ENCODE measurements around the gene DOK1. TPM values are rescaled to one million over a fixed set of nuclear protein-coding genes. Genes with fewer than 3 reads are reported as not detected.

Gene DOK1
- total and polyA plus RNA-seq, 9 donors, result 6.4 to 8.7 (median 7.0) TPM

- Histone ChIP-seq H3K4me1 (ENCODE audit: control insufficient read depth, insufficient read depth, low read length) (peaks cover 8% of the 10 kb centered on the region), H3K36me3 (ENCODE audit: control insufficient read depth, insufficient read depth, low read length) (no peaks in the 10 kb centered on the region), H3K27me3 (ENCODE audit: control insufficient read depth, insufficient read depth, low read length) (no peaks in the 10 kb centered on the region), H3K9me3 (replicated peaks; ENCODE audit: control insufficient read depth, low read depth, low read length) (no peaks in the 10 kb centered on the region), H3K27ac (ENCODE audit: low read length) (no peak overlapping the region), H3K4me3 (ENCODE audit: low read length) (no peak overlapping the region)
- no CpG with 5 or more reads among the region's 3 CpGs for WGBS (ENCODE audit: insufficient coverage)
- no peak for DNase-seq
Observed at GRCh38 chr2:74581463-74581862, 26.9 kb downstream of the DOK1 start.

GRCh38 chr2:74582184-74582583 is 27.7 kb downstream of the DOK1 start:
- Histone ChIP-seq H3K27me3 (ENCODE audit: control insufficient read depth, insufficient read depth, low read length) (no peaks in the 10 kb centered on the region), H3K27ac (ENCODE audit: low read length) (no peak overlapping the region), H3K9me3 (replicated peaks; ENCODE audit: control insufficient read depth, low read depth, low read length) (no peaks in the 10 kb centered on the region), H3K4me3 (ENCODE audit: low read length) (no peak overlapping the region), H3K4me1 (ENCODE audit: control insufficient read depth, insufficient read depth, low read length) (peaks cover 5% of the 10 kb centered on the region), H3K36me3 (ENCODE audit: control insufficient read depth, insufficient read depth, low read length) (no peaks in the 10 kb centered on the region)
- no peak for DNase-seq
- WGBS (ENCODE audit: insufficient coverage), result no CpG with 5 or more reads among the region's 2 CpGs

GRCh38 chr2:74583504-74583903 is 29.0 kb downstream of the DOK1 start:
- DNase-seq, result peak; percentile 49
- Histone ChIP-seq H3K27ac (ENCODE audit: low read length) (peak overlapping the region; percentile 52), H3K9me3 (replicated peaks; ENCODE audit: control insufficient read depth, low read depth, low read length) (no peaks in the 10 kb centered on the region), H3K27me3 (ENCODE audit: control insufficient read depth, insufficient read depth, low read length) (no peaks in the 10 kb centered on the region), H3K4me3 (ENCODE audit: low read length) (no peak overlapping the region), H3K4me1 (ENCODE audit: control insufficient read depth, insufficient read depth, low read length) (peaks cover 2% of the 10 kb centered on the region), H3K36me3 (ENCODE audit: control insufficient read depth, insufficient read depth, low read length) (no peaks in the 10 kb centered on the region)

- DNase-seq, result no peak
- Histone ChIP-seq H3K4me3 (ENCODE audit: low read length) (no peak overlapping the region), H3K4me1 (ENCODE audit: control insufficient read depth, insufficient read depth, low read length) (peaks cover 2% of the 10 kb centered on the region), H3K27me3 (ENCODE audit: control insufficient read depth, insufficient read depth, low read length) (no peaks in the 10 kb centered on the region), H3K27ac (ENCODE audit: low read length) (no peak overlapping the region), H3K36me3 (ENCODE audit: control insufficient read depth, insufficient read depth, low read length) (no peaks in the 10 kb centered on the region), H3K9me3 (replicated peaks; ENCODE audit: control insufficient read depth, low read depth, low read length) (no peaks in the 10 kb centered on the region)
- 73% methylated on average over 2 of the region's 2 CpGs for WGBS (ENCODE audit: insufficient coverage)
Observed at GRCh38 chr2:74584088-74584645, 29.6 kb downstream of the DOK1 start.

GRCh38 chr2:74585406-74586185 is 31.1 kb downstream of the DOK1 start:
- peaks cover 2% of the 10 kb centered on the region for H3K4me1 ChIP-seq (ENCODE audit: control insufficient read depth, insufficient read depth, low read length)
- no peaks in the 10 kb centered on the region for H3K36me3 ChIP-seq (ENCODE audit: control insufficient read depth, insufficient read depth, low read length)
- 100% methylated on average over 1 of the region's 4 CpGs for WGBS (ENCODE audit: insufficient coverage)
- no peak overlapping the region for H3K4me3 ChIP-seq (ENCODE audit: low read length)
- H3K27ac ChIP-seq (ENCODE audit: low read length), result no peak overlapping the region
- DNase-seq, result peak; percentile 46
- peaks cover 7% of the 10 kb centered on the region for H3K27me3 ChIP-seq (ENCODE audit: control insufficient read depth, insufficient read depth, low read length)
- no peaks in the 10 kb centered on the region for H3K9me3 ChIP-seq (replicated peaks; ENCODE audit: control insufficient read depth, low read depth, low read length)

- peak; percentile 86 for DNase-seq
- 10% methylated on average over 2 of the region's 6 CpGs for WGBS (ENCODE audit: insufficient coverage)
- Histone ChIP-seq H3K36me3 (ENCODE audit: control insufficient read depth, insufficient read depth, low read length) (no peaks in the 10 kb centered on the region), H3K9me3 (replicated peaks; ENCODE audit: control insufficient read depth, low read depth, low read length) (no peaks in the 10 kb centered on the region), H3K4me1 (ENCODE audit: control insufficient read depth, insufficient read depth, low read length) (peaks cover 2% of the 10 kb centered on the region), H3K4me3 (ENCODE audit: low read length) (no peak overlapping the region), H3K27me3 (ENCODE audit: control insufficient read depth, insufficient read depth, low read length) (peaks cover 12% of the 10 kb centered on the region), H3K27ac (ENCODE audit: low read length) (no peak overlapping the region)
Observed at GRCh38 chr2:74587664-74588277, 33.3 kb downstream of the DOK1 start.

- H3K9me3 ChIP-seq (replicated peaks; ENCODE audit: control insufficient read depth, low read depth, low read length), result no peaks in the 10 kb centered on the region
- DNase-seq, result no peak
- peaks cover 12% of the 10 kb centered on the region for H3K27me3 ChIP-seq (ENCODE audit: control insufficient read depth, insufficient read depth, low read length)
- H3K4me3 ChIP-seq (ENCODE audit: low read length), result no peak overlapping the region
- no CpG with 5 or more reads among the region's 2 CpGs for WGBS (ENCODE audit: insufficient coverage)
- H3K4me1 ChIP-seq (ENCODE audit: control insufficient read depth, insufficient read depth, low read length), result no peaks in the 10 kb centered on the region
- H3K27ac ChIP-seq (ENCODE audit: low read length), result no peak overlapping the region
- no peaks in the 10 kb centered on the region for H3K36me3 ChIP-seq (ENCODE audit: control insufficient read depth, insufficient read depth, low read length)
Observed at GRCh38 chr2:74588664-74589063, 34.1 kb downstream of the DOK1 start.

- H3K27me3 ChIP-seq (ENCODE audit: control insufficient read depth, insufficient read depth, low read length), result peaks cover 17% of the 10 kb centered on the region
- no peaks in the 10 kb centered on the region for H3K4me1 ChIP-seq (ENCODE audit: control insufficient read depth, insufficient read depth, low read length)
- DNase-seq, result no peak
- no peaks in the 10 kb centered on the region for H3K9me3 ChIP-seq (replicated peaks; ENCODE audit: control insufficient read depth, low read depth, low read length)
- H3K36me3 ChIP-seq (ENCODE audit: control insufficient read depth, insufficient read depth, low read length), result no peaks in the 10 kb centered on the region
- H3K27ac ChIP-seq (ENCODE audit: low read length), result no peak overlapping the region
- no peak overlapping the region for H3K4me3 ChIP-seq (ENCODE audit: low read length)
- 81% methylated on average over 3 of the region's 4 CpGs for WGBS (ENCODE audit: insufficient coverage)
Observed at GRCh38 chr2:74593826-74594772, 39.6 kb downstream of the DOK1 start.

GRCh38 chr2:74596584-74596983 is 42.1 kb downstream of the DOK1 start:
- Histone ChIP-seq H3K27me3 (ENCODE audit: control insufficient read depth, insufficient read depth, low read length) (peaks cover 9% of the 10 kb centered on the region), H3K9me3 (replicated peaks; ENCODE audit: control insufficient read depth, low read depth, low read length) (no peaks in the 10 kb centered on the region)
- WGBS (ENCODE audit: insufficient coverage), result no CpG with 5 or more reads among the region's 1 CpG

GRCh38 chr2:74597410-74597809 is 42.9 kb downstream of the DOK1 start:
- WGBS (ENCODE audit: insufficient coverage), result 0% methylated on average over 1 of the region's 1 CpG
- Histone ChIP-seq H3K4me3 (ENCODE audit: low read length) (no peak overlapping the region), H3K9me3 (replicated peaks; ENCODE audit: control insufficient read depth, low read depth, low read length) (no peaks in the 10 kb centered on the region), H3K36me3 (ENCODE audit: control insufficient read depth, insufficient read depth, low read length) (no peaks in the 10 kb centered on the region), H3K27me3 (ENCODE audit: control insufficient read depth, insufficient read depth, low read length) (peaks cover 6% of the 10 kb centered on the region), H3K27ac (ENCODE audit: low read length) (no peak overlapping the region), H3K4me1 (ENCODE audit: control insufficient read depth, insufficient read depth, low read length) (no peaks in the 10 kb centered on the region)
- DNase-seq, result peak; percentile 30

More at GRCh38 chr2:74596584-74596983, 42.1 kb downstream of the DOK1 start:
- H3K4me3 ChIP-seq (ENCODE audit: low read length), result no peak overlapping the region
- no peaks in the 10 kb centered on the region for H3K4me1 ChIP-seq (ENCODE audit: control insufficient read depth, insufficient read depth, low read length)
- H3K36me3 ChIP-seq (ENCODE audit: control insufficient read depth, insufficient read depth, low read length), result no peaks in the 10 kb centered on the region
- no peak overlapping the region for H3K27ac ChIP-seq (ENCODE audit: low read length)
- no peak for DNase-seq
